GM19099 (cell line): ENCODE data around the gene P2RX5.

Experiments used
- POLR2A ChIP-seq: IDR thresholded peaks from 3 replicates; pipeline ENCODE4 v1.6.1; 2011; ENCODE audit warnings: low read depth; ENCODE audit not compliant: insufficient read length; ENCODE audit errors: extremely low read depth

Gene P2RX5

GRCh38 chr17:3626831-3627768, 68.9 kb downstream of the P2RX5 start:
- TF ChIP-seq POLR2A, result no peak
